ENCODE data around the gene CHCHD6. TPM values are rescaled to one million over a fixed set of nuclear protein-coding genes. Genes with fewer than 3 reads are reported as not detected.

The CHCHD6 gene
- total RNA-seq, 1 experiment from 2014 or later = 36.3 TPM

DNA sequence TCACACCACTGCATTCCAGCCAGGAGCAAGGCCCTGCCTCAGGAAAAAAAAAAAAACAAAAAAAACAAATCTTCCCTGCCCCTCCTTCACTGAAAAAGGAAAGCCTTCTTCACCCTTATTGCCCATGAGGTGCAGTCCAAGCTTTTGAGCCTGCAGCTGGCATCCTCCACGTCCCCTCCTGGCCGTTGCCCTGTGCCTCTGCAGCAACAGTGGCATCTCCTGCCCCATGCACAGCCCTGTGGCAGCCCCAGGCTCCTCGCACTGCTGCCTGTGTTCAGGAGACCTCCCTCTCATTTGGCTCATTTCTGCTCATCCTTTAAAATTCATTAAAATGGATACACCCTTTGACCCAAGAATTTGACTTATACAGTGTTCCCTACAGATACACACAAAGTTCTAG, 206.2 kb downstream of the CHCHD6 start:
- Histone ChIP-seq H2AFZ (ENCODE audit: low read depth, low read length, poor library complexity, severe bottlenecking) (no peak overlapping the region), H3K27me3 (ENCODE audit: insufficient read depth, low read length) (no peaks in the 10 kb centered on the region), H3K79me2 (ENCODE audit: insufficient read depth, low read length) (no peaks in the 10 kb centered on the region), H3K4me1 (ENCODE audit: control insufficient read depth in 1 of 2, insufficient read depth in 2 of 2, low read length in 2 of 2) (peaks cover 2 to 42% of the 10 kb centered on the region in 2 experiments; a peak in 3 of 4 replicates), H3K4me3 (replicated peaks in 1 of 2; ENCODE audit: low read depth in 1 of 2, low read length in 2 of 2) (no peak overlapping the region), H4K20me1 (ENCODE audit: insufficient read depth) (no peaks in the 10 kb centered on the region), H3K9me2 (ENCODE audit: insufficient read depth) (no peaks in the 10 kb centered on the region), H3K27ac (ENCODE audit: low read depth, low read length) (no peak overlapping the region), H3K9me3 (ENCODE audit: control insufficient read depth in 1 of 2, insufficient read depth in 1 of 2, low read depth in 1 of 2, low read length in 2 of 2) (no peaks in the 10 kb centered on the region), H3K36me3 (ENCODE audit: control insufficient read depth in 1 of 2, insufficient read depth in 2 of 2, low read length in 2 of 2) (no peaks in the 10 kb centered on the region), H3K4me2 (ENCODE audit: low read length) (no peak overlapping the region), H3K9ac (ENCODE audit: low read length) (no peak overlapping the region)
- ChIA-PET RAD21 (ENCODE audit: low non-redundant PET in 1 of 2, low total read pairs in 2 of 2, uncharacterized antibody in 2 of 2, unreplicated experiment in 2 of 2) (no interaction called here), CTCF (no interaction called here), POLR2A (no interaction called here)
- no peak for ATAC-seq
- no TSS peak for BruUV-seq (replicated peaks)
- no peak for DNase-seq (ENCODE audit: low read depth, low spot score)
- intact Hi-C loops (cut with micrococcal nuclease) = no loop called here
- TF ChIP-seq EZH2 (IDR thresholded peaks at IDR 0.05) (no peak), YY1 (IDR thresholded peaks at IDR 0.05; ENCODE audit: extremely low read depth, insufficient replicate concordance, low read depth, low read length) (no peak), ZFX (IDR thresholded peaks at IDR 0.05) (no peak), EZH2phosphoT487 (IDR thresholded peaks at IDR 0.05; ENCODE audit: borderline replicate concordance) (no peak), POLR2A (IDR thresholded peaks at IDR 0.05; ENCODE audit: borderline replicate concordance, extremely low read depth, insufficient read depth, insufficient read length) (no peak), SP1 (IDR thresholded peaks at IDR 0.05; ENCODE audit: low read depth) (no peak)
- TF ChIP-seq, protein P1, sequence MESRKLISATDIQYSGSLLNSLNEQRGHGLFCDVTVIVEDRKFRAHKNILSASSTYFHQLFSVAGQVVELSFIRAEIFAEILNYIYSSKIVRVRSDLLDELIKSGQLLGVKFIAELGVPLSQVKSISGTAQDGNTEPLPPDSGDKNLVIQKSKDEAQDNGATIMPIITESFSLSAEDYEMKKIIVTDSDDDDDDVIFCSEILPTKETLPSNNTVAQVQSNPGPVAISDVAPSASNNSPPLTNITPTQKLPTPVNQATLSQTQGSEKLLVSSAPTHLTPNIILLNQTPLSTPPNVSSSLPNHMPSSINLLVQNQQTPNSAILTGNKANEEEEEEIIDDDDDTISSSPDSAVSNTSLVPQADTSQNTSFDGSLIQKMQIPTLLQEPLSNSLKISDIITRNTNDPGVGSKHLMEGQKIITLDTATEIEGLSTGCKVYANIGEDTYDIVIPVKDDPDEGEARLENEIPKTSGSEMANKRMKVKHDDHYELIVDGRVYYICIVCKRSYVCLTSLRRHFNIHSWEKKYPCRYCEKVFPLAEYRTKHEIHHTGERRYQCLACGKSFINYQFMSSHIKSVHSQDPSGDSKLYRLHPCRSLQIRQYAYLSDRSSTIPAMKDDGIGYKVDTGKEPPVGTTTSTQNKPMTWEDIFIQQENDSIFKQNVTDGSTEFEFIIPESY (IDR thresholded peaks at IDR 0.05; ENCODE audit: extremely low read depth, insufficient replicate concordance, low read length) = no peak
- TF ChIP-seq, protein P2, sequence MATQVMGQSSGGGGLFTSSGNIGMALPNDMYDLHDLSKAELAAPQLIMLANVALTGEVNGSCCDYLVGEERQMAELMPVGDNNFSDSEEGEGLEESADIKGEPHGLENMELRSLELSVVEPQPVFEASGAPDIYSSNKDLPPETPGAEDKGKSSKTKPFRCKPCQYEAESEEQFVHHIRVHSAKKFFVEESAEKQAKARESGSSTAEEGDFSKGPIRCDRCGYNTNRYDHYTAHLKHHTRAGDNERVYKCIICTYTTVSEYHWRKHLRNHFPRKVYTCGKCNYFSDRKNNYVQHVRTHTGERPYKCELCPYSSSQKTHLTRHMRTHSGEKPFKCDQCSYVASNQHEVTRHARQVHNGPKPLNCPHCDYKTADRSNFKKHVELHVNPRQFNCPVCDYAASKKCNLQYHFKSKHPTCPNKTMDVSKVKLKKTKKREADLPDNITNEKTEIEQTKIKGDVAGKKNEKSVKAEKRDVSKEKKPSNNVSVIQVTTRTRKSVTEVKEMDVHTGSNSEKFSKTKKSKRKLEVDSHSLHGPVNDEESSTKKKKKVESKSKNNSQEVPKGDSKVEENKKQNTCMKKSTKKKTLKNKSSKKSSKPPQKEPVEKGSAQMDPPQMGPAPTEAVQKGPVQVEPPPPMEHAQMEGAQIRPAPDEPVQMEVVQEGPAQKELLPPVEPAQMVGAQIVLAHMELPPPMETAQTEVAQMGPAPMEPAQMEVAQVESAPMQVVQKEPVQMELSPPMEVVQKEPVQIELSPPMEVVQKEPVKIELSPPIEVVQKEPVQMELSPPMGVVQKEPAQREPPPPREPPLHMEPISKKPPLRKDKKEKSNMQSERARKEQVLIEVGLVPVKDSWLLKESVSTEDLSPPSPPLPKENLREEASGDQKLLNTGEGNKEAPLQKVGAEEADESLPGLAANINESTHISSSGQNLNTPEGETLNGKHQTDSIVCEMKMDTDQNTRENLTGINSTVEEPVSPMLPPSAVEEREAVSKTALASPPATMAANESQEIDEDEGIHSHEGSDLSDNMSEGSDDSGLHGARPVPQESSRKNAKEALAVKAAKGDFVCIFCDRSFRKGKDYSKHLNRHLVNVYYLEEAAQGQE (IDR thresholded peaks at IDR 0.05; ENCODE audit: low read depth) = no peak

Data from HCT116 (cell line).